KBM-7 (cell line): ENCODE results near the gene EFHC1.

ENCODE experiments used
- DNase-seq: peaks from one replicate; pipeline ENCODE4 v3.0.0-alpha.2; 2015
- in situ Hi-C: fragments of 300-500 bp; cut with MboI; formaldehyde crosslinking; loops from 2 replicates; pipeline ENCODE4 v1.14.3; 2020; ENCODE audit warnings: low sequenced_read_pairs, low pct_unique_long_range_greater_than_20kb, mixed read lengths

EFHC1 gene

DNA sequence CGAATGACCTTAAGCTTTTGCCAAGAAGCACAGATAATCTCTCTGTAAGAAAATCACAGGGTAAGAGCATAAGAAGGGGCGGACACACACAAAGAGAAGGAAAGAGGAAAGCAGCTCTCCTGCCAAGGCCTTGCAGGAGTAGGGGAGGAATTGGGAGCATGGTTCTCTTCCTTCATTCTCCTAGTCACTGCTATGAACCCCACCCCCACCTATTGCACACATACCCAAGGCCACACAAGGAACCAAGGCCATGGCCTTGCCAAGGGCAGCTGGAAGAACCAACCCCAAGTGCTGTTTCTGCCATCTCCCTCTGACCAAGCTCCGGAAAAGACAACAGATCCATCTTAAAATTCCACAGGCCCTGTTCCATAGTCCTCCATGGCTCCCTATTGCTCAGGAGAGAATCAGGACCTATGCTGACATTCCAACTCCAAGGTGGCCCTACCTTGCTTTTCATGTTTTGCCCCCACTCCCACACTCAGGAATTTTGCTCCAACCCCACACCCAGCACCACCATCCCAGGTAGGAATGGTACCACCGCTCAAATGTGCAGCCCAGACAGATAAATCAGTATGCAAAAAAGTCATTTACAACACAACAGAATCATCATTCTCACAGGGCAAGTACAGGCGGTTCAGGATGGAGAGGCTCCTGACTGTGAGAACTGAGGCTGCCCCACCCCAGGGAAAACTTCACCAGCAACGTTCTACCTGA, 125.4 kb downstream of the EFHC1 start:
- in situ Hi-C loops: no loop called here

DNA sequence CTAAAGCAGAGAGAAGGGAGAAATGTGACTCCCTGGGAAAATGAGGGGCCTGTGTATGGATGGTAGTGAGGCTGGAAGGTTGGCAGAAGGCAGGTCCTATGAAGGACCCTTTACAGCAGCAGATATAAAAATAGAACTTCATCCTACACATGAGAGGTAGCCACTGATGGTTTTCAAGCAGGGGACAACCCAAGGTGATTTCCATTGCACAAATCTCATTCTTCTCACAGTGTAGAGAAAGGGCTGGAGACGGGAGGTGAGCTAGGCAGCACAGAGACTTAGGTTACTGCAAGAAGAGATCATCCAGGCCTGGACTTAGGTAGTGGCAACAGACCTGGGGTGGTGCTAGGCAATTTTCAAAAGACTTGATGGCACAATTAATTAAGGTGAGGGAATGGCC, 126.0 kb downstream of the EFHC1 start:
- in situ Hi-C loops: no loop called here
- DNase-seq: no peak

More for the DNA sequence above, 125.4 kb downstream of the EFHC1 start:
- no peak for DNase-seq

DNA sequence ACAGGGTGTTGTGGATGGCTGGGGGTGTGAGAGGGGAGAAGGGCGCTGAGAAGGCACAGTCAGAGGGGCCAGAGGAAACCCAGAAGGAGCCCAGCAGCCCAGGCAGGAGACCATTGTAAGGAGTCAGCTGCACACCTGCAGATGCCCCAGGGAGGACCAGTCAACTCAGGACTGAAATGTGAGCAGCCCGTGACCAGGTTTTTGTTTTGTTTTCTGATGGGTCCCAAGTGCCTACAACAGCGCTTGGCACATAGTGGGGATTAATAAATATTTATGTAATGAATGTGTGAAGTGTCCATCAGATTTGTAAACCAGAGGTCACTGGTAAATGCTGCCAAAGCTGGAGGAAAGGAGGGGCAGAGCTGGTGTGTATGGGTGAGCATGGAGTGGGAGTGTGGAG, 126.5 kb downstream of the EFHC1 start:
- DNase-seq: no peak
- in situ Hi-C loops: no loop called here

DNA sequence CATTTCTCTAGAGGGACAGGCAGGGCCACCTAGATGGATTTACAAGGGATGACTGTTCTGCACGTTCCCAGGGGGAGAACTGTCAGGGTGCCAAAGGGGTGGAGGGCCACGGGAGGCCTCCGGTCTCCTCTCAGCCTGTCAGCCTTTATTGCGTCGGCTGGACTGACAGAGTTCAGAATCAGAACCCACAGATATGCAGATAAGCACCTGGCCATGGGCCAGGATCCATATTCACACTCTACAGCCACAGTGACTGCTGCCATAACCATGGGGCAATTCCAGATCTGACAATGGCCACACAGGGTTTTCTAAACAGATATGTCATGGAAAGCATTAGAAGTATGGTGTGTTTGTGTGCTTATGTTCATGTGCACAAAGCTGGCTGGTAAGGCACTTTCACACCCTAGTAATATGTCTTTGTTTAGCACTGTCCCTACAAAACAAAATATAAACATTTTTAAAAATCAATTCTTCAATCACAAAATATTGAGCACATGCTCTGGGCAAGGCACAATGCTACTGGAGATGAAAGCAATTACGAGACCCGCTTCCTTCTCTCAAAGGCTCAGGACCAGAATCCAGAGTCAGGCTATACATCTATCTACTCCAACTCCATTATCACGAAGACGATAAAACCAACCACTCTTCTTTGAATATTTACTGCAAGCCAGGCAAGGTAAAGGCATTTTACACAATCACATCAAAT, 127.7 kb downstream of the EFHC1 start:
- in situ Hi-C loops: no loop called here
- DNase-seq: no peak

DNA sequence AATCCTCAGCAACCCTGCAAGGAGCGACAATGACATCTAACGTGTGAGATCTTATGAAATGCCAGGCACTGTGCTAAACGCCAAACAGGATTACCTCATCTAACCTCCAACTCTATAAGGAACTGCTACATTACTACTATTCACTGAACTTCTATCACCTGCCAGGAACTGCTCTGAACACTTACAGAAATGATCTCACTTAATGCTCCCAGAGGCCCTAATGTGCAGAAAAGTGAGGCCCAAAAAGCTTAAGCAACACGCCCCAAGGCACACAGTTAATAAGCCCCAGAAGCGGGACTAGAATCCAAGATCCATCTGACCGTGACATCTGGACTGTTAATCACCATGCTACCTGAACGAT, 128.2 kb downstream of the EFHC1 start:
- in situ Hi-C loops: no loop called here

DNA sequence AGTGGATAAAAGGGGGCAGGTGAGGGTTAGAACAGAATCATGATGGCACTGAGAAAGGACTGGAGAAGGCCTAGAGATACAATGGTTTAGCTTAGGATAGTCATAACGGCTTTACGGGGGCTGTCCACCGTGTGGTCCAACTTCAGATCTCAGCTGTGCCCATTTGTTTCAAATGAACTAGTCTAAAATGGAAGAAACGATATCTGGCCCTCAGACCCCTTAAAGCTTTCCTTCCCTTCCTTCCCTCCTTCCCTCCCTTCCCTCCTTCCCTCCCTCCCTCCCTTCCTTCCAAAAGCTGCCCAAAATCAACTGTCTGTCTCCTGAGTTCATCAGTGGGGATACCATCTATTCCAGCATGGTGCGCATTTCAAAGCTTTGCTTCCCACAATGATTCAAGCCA, 128.9 kb downstream of the EFHC1 start:
- in situ Hi-C loops: no loop called here
- DNase-seq: no peak

More for the DNA sequence above, 128.2 kb downstream of the EFHC1 start:
- DNase-seq: no peak

DNA sequence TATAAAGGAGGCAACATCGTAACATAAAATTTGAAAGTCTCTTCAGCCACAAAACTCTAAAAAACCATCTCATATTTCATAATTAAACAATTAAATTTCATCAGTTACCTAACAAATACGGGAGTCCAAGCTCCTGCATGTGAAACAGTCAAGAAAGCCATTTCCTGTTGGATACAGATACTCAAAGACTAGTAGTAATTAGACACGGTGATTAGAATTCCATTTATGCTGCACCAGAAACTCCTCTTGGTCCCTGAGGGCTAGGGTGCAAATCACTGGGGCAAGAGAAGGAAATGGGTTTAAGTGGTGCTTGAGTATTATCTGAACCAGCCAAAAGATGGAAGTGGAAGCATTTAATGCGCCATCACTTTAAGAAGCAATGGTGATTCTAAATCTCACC, 129.3 kb downstream of the EFHC1 start:
- in situ Hi-C loops: no loop called here
- no peak for DNase-seq

GRCh38 chr6:52550014-52550575, 130.0 kb downstream of the EFHC1 start:
- in situ Hi-C loops: no loop called here
- DNase-seq: no peak

GRCh38 chr6:52550870-52551269, 130.7 kb downstream of the EFHC1 start:
- no peak for DNase-seq
- in situ Hi-C loops: no loop called here

- DNase-seq: no peak
- in situ Hi-C loops: no loop called here
Observed at GRCh38 chr6:52551483-52552277, 131.5 kb downstream of the EFHC1 start.

- DNase-seq: no peak
- in situ Hi-C loops: no loop called here
Observed at GRCh38 chr6:52552278-52552643, 132.1 kb downstream of the EFHC1 start.

DNA sequence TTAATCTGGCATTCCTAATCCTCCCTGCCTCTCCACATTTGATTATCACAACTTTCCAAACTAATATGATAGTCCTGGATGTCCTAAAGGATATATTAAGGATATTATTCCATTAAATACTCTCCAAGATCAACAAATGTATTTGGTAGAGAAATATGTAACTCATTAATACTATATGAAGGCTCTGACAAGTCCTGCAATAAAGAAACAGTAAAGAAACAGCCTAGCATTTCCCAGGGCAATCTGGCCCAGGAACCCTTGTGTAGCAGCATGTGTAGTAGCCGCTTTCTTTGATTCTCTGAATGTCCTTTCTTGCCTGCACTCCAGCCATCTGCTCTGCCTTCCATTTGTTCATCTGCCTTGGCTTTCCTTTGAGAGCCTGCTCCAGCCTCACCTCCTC, 133.0 kb downstream of the EFHC1 start:
- DNase-seq: no peak
- in situ Hi-C loops: no loop called here

GRCh38 chr6:52553719-52554118, 133.6 kb downstream of the EFHC1 start:
- in situ Hi-C loops: no loop called here
- DNase-seq: no peak

GRCh38 chr6:52554684-52555280, 134.6 kb downstream of the EFHC1 start:
- in situ Hi-C loops: no loop called here
- DNase-seq: no peak

DNA sequence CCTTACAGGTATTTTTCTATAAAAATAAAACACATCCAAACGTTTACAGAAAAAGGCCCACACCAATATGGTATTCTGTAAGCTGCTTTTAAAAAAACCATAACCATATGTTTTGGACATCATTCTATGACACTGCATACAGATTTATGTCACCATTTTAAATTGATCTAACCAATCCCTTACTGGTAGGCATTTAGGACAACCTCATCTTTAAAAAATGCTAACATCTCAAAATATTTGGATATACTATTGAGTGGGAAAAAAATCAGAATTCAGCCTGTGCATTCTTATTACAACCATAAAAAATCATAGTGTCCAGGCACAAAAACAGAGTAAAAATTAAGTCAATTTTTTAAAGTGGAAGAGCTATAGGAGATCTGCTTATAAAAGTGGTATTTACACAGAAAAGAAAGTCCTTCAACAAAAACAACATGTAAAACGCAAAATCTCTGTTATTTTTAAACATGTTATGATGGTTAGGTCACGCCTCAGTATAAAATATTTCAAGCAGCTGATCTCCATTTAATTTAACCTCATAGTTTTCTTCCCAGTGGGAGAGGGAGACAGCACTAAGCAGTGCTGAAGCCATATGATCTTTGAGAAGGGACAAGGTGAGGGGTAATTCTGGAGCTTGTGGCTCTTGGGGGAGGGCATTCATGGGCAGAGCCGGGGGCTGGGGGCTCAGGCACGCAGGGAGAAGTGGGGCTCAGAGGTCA, 135.5 kb downstream of the EFHC1 start:
- in situ Hi-C loops: no loop called here
- DNase-seq: no peak

- in situ Hi-C loops: no loop called here
- no peak for DNase-seq
Observed at GRCh38 chr6:52557389-52558265, 137.5 kb downstream of the EFHC1 start.

DNA sequence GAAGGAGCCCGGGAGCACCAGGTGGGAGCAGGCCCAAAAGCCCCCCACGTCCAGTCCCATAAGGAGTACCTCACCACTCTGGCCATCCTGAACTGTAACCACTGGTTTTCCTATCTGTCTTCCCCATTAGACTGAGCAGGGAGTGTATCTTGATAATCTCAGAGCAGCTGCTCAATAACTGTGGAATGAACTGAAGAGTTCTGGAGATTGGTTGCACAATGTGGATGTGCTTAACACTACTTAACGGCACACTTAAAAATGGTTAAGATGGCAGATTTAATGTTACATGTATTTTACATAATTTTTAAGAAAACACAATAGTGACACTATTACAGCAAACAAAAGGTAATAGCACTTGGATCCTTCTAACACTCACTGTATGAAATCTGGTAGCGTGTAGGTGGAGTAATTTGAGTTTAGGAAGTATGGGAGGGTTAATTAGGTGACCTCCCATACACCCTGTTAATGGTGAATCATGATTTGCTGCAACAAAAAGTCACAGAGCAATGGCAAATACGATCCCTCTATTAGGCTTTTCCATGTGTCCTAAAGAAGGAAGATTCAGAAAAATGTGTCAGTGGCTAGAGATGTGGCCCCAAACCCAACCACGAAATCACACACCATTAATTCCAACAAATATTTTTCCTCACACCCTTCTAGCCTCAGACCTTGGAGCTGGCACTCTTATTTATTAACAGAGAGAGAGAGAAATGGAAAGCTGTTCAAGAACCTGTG, 138.3 kb downstream of the EFHC1 start:
- no peak for DNase-seq
- in situ Hi-C loops: no loop called here
